H1 (cell line): ENCODE results near the gene SS18L1. TPM values are rescaled to one million over a fixed set of nuclear protein-coding genes. Genes with fewer than 3 reads are reported as not detected.

ENCODE experiments used
- CTCF ChIA-PET: fragments of 300-600 bp; sonication (Branson Sonifier 250); formaldehyde crosslinking; loops from one replicate; lab custom pipeline; 2021; ENCODE audit not compliant: partially characterized antibody; lab: Charles Lee
- POLR2A ChIA-PET: fragments of 300-600 bp; sonication (Branson Sonifier 250); formaldehyde crosslinking; loops from one replicate; lab custom pipeline; 2021; ENCODE audit warnings: inconsistent platforms; ENCODE audit not compliant: partially characterized antibody; lab: Charles Lee
- DNase-seq, 2 experiments: peaks; one replicate each; pipeline versions ENCODE4 v3.0.0 to v3.0.0-alpha.2; 2010 to 2022; ENCODE audit warnings: low spot score in 2 of 2, low read depth in 1 of 2, mixed read lengths in 1 of 2
- FAIRE-seq: peaks from 2 replicates; lab custom pipeline; 2011; peaks lifted over from hg19 to GRCh38; lab: Jason Lieb, UNC
- H2AFZ ChIP-seq: 2 replicates; pipeline ENCODE4 v1.8.1; 2012; ENCODE audit warnings: low read length, inconsistent platforms
- H2AK5ac ChIP-seq: 2 replicates; pipeline ENCODE4 v1.6.1; 2013; ENCODE audit warnings: low read depth, low read length
- H2BK120ac ChIP-seq: replicated peaks from 2 replicates; pipeline ENCODE3; 2013; ENCODE audit warnings: low read depth, low read length, inconsistent platforms
- H2BK12ac ChIP-seq: 2 replicates; pipeline ENCODE4 v1.6.1; 2013; ENCODE audit warnings: low read depth, low read length
- H2BK15ac ChIP-seq: 2 replicates; pipeline ENCODE4 v1.6.1; 2013; ENCODE audit warnings: low read length
- H2BK20ac ChIP-seq: 2 replicates; pipeline ENCODE4 v1.6.1; 2013; ENCODE audit warnings: low read length
- H2BK5ac ChIP-seq: 2 replicates; pipeline ENCODE4 v1.6.1; 2013; ENCODE audit warnings: low read depth, low read length
- H3K14ac ChIP-seq: 2 replicates; pipeline ENCODE4 v1.6.1; 2013; ENCODE audit warnings: inconsistent platforms; ENCODE audit not compliant: insufficient read length
- H3K18ac ChIP-seq: 2 replicates; pipeline ENCODE4 v1.6.1; 2013; ENCODE audit warnings: low read length; ENCODE audit errors: extremely low read depth
- H3K23ac ChIP-seq: 2 replicates; pipeline ENCODE4 v1.6.1; 2013; ENCODE audit warnings: inconsistent platforms; ENCODE audit not compliant: insufficient read length
- H3K23me2 ChIP-seq: 2 replicates; pipeline ENCODE4 v1.6.1; 2013; ENCODE audit warnings: low read depth, low read length
- H3K27ac ChIP-seq: 2 replicates; pipeline ENCODE4 v1.6.1; 2011; ENCODE audit warnings: low read depth, low read length, inconsistent platforms
- H3K27me3 ChIP-seq, 4 experiments: replicated peaks in 1 of 4; 1 replicate in 1 of 4; 2 replicates in 3 of 4; pipeline versions ENCODE4 v1.6.1 to v1.8.1; 2011 to 2013; ENCODE audit warnings: low read length in 3 of 4, mild to moderate bottlenecking in 3 of 4, inconsistent platforms in 2 of 4, mixed read lengths in 2 of 4, moderate library complexity in 1 of 4; ENCODE audit not compliant: control insufficient read depth in 3 of 4, insufficient read depth in 3 of 4; ENCODE audit errors: extremely low read depth in 1 of 4
- H3K36me3 ChIP-seq, 4 experiments: 2 replicates each; pipeline versions ENCODE4 v1.6.1 to v1.8.1; 2011 to 2013; ENCODE audit warnings: mild to moderate bottlenecking in 4 of 4, low read length in 3 of 4, moderate library complexity in 2 of 4, control low read depth in 1 of 4, inconsistent platforms in 1 of 4; ENCODE audit not compliant: insufficient read depth in 4 of 4, control insufficient read depth in 2 of 4
- H3K4ac ChIP-seq: replicated peaks from 2 replicates; pipeline ENCODE3; 2013; ENCODE audit warnings: low read length, low read depth, mixed read lengths, inconsistent platforms; ENCODE audit not compliant: insufficient read length
- H3K4me1 ChIP-seq, 4 experiments: replicated peaks in 1 of 4; 1 replicate in 1 of 4; 2 replicates in 3 of 4; pipeline versions ENCODE4 v1.6.1 to v1.8.1; 2011 to 2013; ENCODE audit warnings: low read length in 3 of 4, inconsistent platforms in 2 of 4, mixed read lengths in 1 of 4; ENCODE audit not compliant: insufficient read depth in 4 of 4, control insufficient read depth in 3 of 4
- H3K4me2 ChIP-seq, 2 experiments: 2 replicates each; pipeline versions ENCODE4 v1.6.1 to v1.8.1; 2011 to 2013; ENCODE audit warnings: low read depth in 2 of 2, low read length in 2 of 2, control low read depth in 1 of 2, inconsistent platforms in 1 of 2, mild to moderate bottlenecking in 1 of 2; ENCODE audit not compliant: insufficient read depth in 1 of 2
- H3K4me3 ChIP-seq, 4 experiments: fragments of 200-600, 300-600 bp in 1 of 4; sonication (generic), shearing (Covaris generic), sonication (Bioruptor Twin) in 1 of 4; 2 replicates each; pipeline versions ENCODE4 v1.5.1 to v1.8.1; 2011 to 2016; ENCODE audit warnings: low read length in 4 of 4, low read depth in 3 of 4, control low read depth in 2 of 4, inconsistent platforms in 2 of 4, mild to moderate bottlenecking in 2 of 4, mixed read lengths in 1 of 4, moderate library complexity in 1 of 4; ENCODE audit not compliant: insufficient read depth in 2 of 4; ENCODE audit errors: extremely low read depth in 1 of 4
- H3K56ac ChIP-seq: replicated peaks from 2 replicates; pipeline ENCODE3; 2013; ENCODE audit warnings: low read depth, mild to moderate bottlenecking, mixed read lengths, low read length, inconsistent platforms; ENCODE audit not compliant: insufficient read length
- H3K79me1 ChIP-seq: 2 replicates; pipeline ENCODE4 v1.6.1; 2013; ENCODE audit warnings: low read depth, low read length, control low read depth
- H3K79me2 ChIP-seq, 2 experiments: 2 replicates each; pipeline versions ENCODE4 v1.6.1 to v1.8.1; 2012 to 2013; ENCODE audit warnings: low read length in 2 of 2, mild to moderate bottlenecking in 2 of 2, inconsistent platforms in 1 of 2; ENCODE audit not compliant: insufficient read depth in 2 of 2, control insufficient read depth in 1 of 2
- H3K9ac ChIP-seq, 4 experiments: replicated peaks in 1 of 4; 1 replicate in 1 of 4; 2 replicates in 3 of 4; pipeline versions ENCODE4 v1.6.1 to v1.8.1; 2011 to 2013; ENCODE audit warnings: low read depth in 3 of 4, low read length in 3 of 4, control low read depth in 2 of 4, mild to moderate bottlenecking in 2 of 4, moderate library complexity in 2 of 4, inconsistent platforms in 1 of 4; ENCODE audit errors: extremely low read depth in 1 of 4
- H3K9me3 ChIP-seq, 2 experiments: 2 replicates each; pipeline versions ENCODE4 v1.6.1 to v1.8.1; 2012 to 2013; ENCODE audit warnings: mild to moderate bottlenecking in 2 of 2, moderate library complexity in 2 of 2, control low read depth in 1 of 2, inconsistent platforms in 1 of 2, low read depth in 1 of 2, low read length in 1 of 2, mixed read lengths in 1 of 2; ENCODE audit not compliant: insufficient read depth in 2 of 2
- H4K20me1 ChIP-seq, 2 experiments: replicated peaks in 1 of 2; 2 replicates each; pipeline versions ENCODE3 to v1.8.1; 2011 to 2013; ENCODE audit warnings: inconsistent platforms in 2 of 2, low read length in 2 of 2, mild to moderate bottlenecking in 1 of 2; ENCODE audit not compliant: insufficient read depth in 2 of 2, control insufficient read depth in 1 of 2
- H4K5ac ChIP-seq: 2 replicates; pipeline ENCODE4 v1.6.1; 2013; ENCODE audit warnings: low read length, low read depth, mixed read lengths, inconsistent platforms; ENCODE audit not compliant: insufficient read length
- H4K8ac ChIP-seq: 2 replicates; pipeline ENCODE4 v1.8.0; 2013; ENCODE audit warnings: mild to moderate bottlenecking, moderate library complexity, low read length, inconsistent platforms; ENCODE audit not compliant: insufficient read depth; ENCODE audit errors: extremely low read depth
- H4K91ac ChIP-seq: replicated peaks from 2 replicates; pipeline ENCODE3; 2013; ENCODE audit warnings: low read length, mixed read lengths, inconsistent platforms; ENCODE audit not compliant: insufficient read length
- EGR1 ChIP-seq: IDR thresholded peaks from 2 replicates; pipeline ENCODE4 v1.6.1; 2011; ENCODE audit warnings: low read depth, low read length, borderline replicate concordance
- KDM5A ChIP-seq: fragments of 200-600 bp; IDR thresholded peaks from 2 replicates; pipeline ENCODE4 v1.7.1; 2012; ENCODE audit warnings: mild to moderate bottlenecking, low read length, inconsistent platforms, mixed read lengths
- WGBS, 2 experiments: shearing (Covaris generic) in 1 of 2; methylation state at CpG; one replicate each; pipeline versions ENCODE4 v1.1.6 to v1.1.7; 2013 to 2015; ENCODE audit warnings: low lambda C conversion rate in 2 of 2, mixed read lengths in 2 of 2, inconsistent platforms in 1 of 2, low coverage in 1 of 2, missing lambda C conversion rate in 1 of 2; ENCODE audit not compliant: insufficient replicate concordance in 2 of 2, insufficient coverage in 1 of 2, insufficient read length in 1 of 2; ENCODE audit errors: extremely low coverage in 1 of 2, missing lambda C conversion rate in 1 of 2; 5-methylcytosine and 5-hydroxymethylcytosine counted together
- polyA plus RNA-seq, 7 experiments: library from polyadenylated mRNA; depleted of rRNA in 3 of 7; stranded (reverse) in 5 of 7; unstranded in 2 of 7; fragments of >200 nt in 5 of 7; fragments of 200-250 nt in 2 of 7; gene quantifications; 1 replicate in 5 of 7; 2 replicates in 1 of 7; 4 replicates in 1 of 7; pipeline versions ENCODE4 v1.2.1 to v1.2.3, GENCODE V29; 2011 to 2013; ENCODE audit warnings: missing spikeins in 2 of 7, mixed read lengths in 2 of 7
- total RNA-seq: library from RNA; stranded (reverse); fragmentation: NEBNext Ultra II Directional; extraction: Animal tissue kit (Norgen Biotek cat#: 25700); gene quantifications from 2 replicates; pipeline ENCODE4 v1.2.1, GENCODE V29; 2021

Gene SS18L1
- total and polyA plus RNA-seq, 2 of the 8 experiments (the other 6 are each of a cell fraction or from before 2014, with no cell fraction given), result 28.4 to 29.7 TPM

GRCh38 chr20:62206388-62206775 lies 62.8 kb downstream of the SS18L1 start:
- no peak overlapping the region for H3K23ac ChIP-seq
- no peaks in the 10 kb centered on the region for H3K23me2 ChIP-seq
- no peak overlapping the region for H2BK120ac ChIP-seq
- H2BK5ac ChIP-seq, result no peak overlapping the region
- TF ChIP-seq EGR1 (no peak), KDM5A (no peak)
- no peak overlapping the region for H2BK20ac ChIP-seq
- H3K4me3 ChIP-seq, result no peak overlapping the region
- H4K8ac ChIP-seq, result no peak overlapping the region
- no peak overlapping the region for H2AK5ac ChIP-seq
- FAIRE-seq (no peak), DNase-seq (no peak)
- H3K79me1 ChIP-seq, result no peaks in the 10 kb centered on the region
- CTCF ChIA-PET, result interaction anchor here (1.1 to 1.7 kb wide), 2 partner anchors 11 to 15 kb away, joined by 3 to 7 read pairs; no protein-coding TSS in a partner anchor
- H3K14ac ChIP-seq, result no peak overlapping the region
- no peak overlapping the region for H2BK12ac ChIP-seq
- H2BK15ac ChIP-seq, result no peak overlapping the region
- no peak overlapping the region for H3K4me2 ChIP-seq
- no peaks in the 10 kb centered on the region for H3K27me3 ChIP-seq
- H3K18ac ChIP-seq, result no peak overlapping the region
- H3K9me3 ChIP-seq, result no peaks in the 10 kb centered on the region
- no peak overlapping the region for H2AFZ ChIP-seq
- peaks cover 0 to 2% of the 10 kb centered on the region in 2 experiments for H4K20me1 ChIP-seq
- no peaks in the 10 kb centered on the region for H3K4me1 ChIP-seq
- peaks cover 0 to 6% (median under 1%) of the 10 kb centered on the region in 4 experiments; a peak in 3 of 8 replicates for H3K36me3 ChIP-seq
- H3K4ac ChIP-seq, result no peak overlapping the region
- no peak overlapping the region for H4K91ac ChIP-seq
- H3K9ac ChIP-seq, result no peak overlapping the region
- WGBS, 2 experiments, result 83% methylated on average over 16 of the region's 17 CpGs; no CpG with 5 or more reads in 1 of the 2 experiments
- no peaks in the 10 kb centered on the region for H3K79me2 ChIP-seq
- no peak overlapping the region for H3K27ac ChIP-seq
- POLR2A ChIA-PET, result no interaction called here
- H4K5ac ChIP-seq, result no peak overlapping the region
- no peak overlapping the region for H3K56ac ChIP-seq
